ENCODE measurements around the gene NDUFV1.

- no peak for TF ChIP-seq EP300 (IDR thresholded peaks at IDR 0.05; ENCODE audit: borderline replicate concordance in 1 of 2, low read depth in 1 of 2, low read length in 1 of 2)
- TF ChIP-seq ZBTB33 (IDR thresholded peaks at IDR 0.05; ENCODE audit: borderline replicate concordance, low read depth) = no peak
These were observed 33.9 kb upstream of the NDUFV1 start for GRCh38 chr11:67572747-67573419.
